HUDEP-2 (cell line): ENCODE data around the gene PDCD5.
"Not testable (repeated sequence)": the region's sequence is repeated elsewhere in the genome, so short reads cannot be mapped to it uniquely, and the experiment has no call there.

ENCODE experiments used
- DNase-seq, 76 experiments: peaks; one replicate each; lab custom pipeline; 2025; ENCODE audit not compliant: unreplicated experiment in 76 of 76; lab: John Stamatoyannopoulos, UW

Gene PDCD5, protein sequence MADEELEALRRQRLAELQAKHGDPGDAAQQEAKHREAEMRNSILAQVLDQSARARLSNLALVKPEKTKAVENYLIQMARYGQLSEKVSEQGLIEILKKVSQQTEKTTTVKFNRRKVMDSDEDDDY

GRCh38 chr19:32580901-32581704 is at the start of gene PDCD5:
TSS of gene PDCD5 (plus strand) at chr19:32581190. CDS start at chr19:32581262, 72 bp downstream.
- peak in 75 of 76 experiments; percentile 60 to 99 (median 95) for DNase-seq

GRCh38 chr19:32532233-32532632 is 48.8 kb upstream of the PDCD5 start:
- DNase-seq, result no peak

DNA sequence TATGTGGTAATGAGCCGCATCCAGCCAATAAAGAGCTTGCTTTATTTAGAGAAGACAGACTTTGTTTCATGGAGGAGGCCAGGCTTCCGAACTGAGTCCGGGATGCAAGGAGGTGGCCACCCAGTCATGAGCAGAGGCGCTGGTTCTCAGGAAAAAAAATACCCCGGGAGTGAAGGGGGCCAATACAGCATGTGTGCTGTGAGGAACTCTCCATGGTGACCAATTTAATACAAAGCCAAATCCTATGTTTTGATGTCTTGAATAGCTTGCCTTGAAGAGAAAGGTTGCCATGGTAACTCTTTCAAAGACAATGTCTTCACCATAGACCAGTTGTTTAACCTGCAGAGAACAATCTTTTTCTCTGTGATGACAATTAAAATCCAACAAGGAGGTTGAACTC is 43.4 kb upstream of the PDCD5 start:
- DNase-seq, result no peak

DNA sequence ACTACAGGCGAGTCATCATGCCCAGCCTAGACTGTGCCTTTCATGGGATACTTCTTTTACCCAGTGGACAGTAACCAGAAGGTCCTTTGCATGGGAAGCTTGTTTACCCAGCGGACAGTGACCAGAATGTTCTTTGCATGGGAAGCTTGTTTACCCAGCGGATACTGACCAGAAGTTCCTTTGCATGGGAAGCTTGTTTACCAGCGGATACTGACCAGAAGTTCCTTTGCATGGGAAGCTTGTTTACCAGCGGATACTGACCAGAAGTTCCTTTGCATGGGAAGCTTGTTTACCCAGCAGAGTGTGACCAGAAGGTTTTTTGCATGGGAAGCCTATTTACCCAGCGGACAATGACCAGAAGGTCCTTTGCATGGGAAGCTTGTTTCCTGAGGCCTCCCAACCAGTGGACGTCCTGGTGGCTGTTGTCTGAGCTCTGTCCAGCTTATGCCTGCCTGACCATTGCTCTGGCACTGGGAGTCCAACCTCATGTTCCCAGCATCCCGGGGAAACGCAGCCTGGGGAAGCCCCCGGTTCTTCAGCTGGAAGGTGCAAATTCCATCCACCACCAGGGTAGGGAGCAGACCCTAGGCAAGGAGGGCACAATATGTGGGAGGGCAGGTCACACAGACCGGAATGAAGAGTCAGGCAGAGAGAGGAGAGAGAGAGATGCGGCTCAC is 41.6 kb upstream of the PDCD5 start:
- no peak for DNase-seq

- peak in 64 of 76 experiments; percentile 4 to 79 (median 46) for DNase-seq
These were observed 40.4 kb upstream of the PDCD5 start for GRCh38 chr19:32540621-32541020.

DNA sequence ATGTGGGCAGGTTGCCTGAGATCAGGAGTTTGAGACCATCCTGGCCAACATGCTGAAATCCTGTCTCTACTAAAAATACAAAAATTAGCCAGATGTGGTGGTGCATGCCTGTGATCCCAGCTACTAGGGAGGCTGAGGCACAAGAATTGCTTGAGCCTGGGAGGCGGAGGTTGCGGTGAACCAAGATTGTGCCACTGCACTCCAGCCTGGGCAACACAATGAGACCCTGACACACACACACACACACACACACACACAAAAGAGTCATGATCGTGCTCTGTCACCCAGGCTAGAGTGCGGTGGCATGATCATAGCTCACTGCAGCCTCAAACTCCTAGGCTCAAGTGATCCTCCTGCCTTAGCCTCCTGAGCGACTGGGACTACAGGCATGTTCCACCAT is 39.6 kb upstream of the PDCD5 start:
- not testable (repeated sequence) for DNase-seq

- no peak for DNase-seq
These were observed 38.4 kb upstream of the PDCD5 start for GRCh38 chr19:32542477-32543108.

GRCh38 chr19:32543115-32543900 is 37.7 kb upstream of the PDCD5 start:
- no peak for DNase-seq

- DNase-seq, result no peak
These were observed 36.1 kb upstream of the PDCD5 start for GRCh38 chr19:32544917-32545316.

- DNase-seq, result no peak
These were observed 30.3 kb upstream of the PDCD5 start for GRCh38 chr19:32550666-32551065.

DNA sequence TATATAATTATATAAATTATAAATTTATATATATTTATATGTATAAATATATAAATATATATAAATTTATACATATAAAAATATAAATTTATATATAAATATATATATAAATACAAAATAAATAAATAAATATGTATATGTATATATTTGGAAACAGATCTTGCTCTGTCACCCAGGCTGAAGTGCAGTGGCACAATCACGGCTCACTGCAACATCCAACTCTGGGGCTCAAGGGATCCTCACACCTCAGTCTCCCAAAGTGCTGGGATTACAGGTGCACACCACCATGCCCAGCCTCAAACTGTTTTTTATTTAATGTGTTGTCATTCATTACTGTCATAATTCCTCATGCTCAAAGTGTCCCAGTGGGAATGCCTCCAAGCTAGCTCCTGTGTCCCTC is 25.2 kb upstream of the PDCD5 start:
- no peak for DNase-seq

- DNase-seq, result no peak
These were observed 22.3 kb upstream of the PDCD5 start for GRCh38 chr19:32558607-32559228.

GRCh38 chr19:32563761-32564160 is 17.2 kb upstream of the PDCD5 start:
- DNase-seq, result no peak

DNA sequence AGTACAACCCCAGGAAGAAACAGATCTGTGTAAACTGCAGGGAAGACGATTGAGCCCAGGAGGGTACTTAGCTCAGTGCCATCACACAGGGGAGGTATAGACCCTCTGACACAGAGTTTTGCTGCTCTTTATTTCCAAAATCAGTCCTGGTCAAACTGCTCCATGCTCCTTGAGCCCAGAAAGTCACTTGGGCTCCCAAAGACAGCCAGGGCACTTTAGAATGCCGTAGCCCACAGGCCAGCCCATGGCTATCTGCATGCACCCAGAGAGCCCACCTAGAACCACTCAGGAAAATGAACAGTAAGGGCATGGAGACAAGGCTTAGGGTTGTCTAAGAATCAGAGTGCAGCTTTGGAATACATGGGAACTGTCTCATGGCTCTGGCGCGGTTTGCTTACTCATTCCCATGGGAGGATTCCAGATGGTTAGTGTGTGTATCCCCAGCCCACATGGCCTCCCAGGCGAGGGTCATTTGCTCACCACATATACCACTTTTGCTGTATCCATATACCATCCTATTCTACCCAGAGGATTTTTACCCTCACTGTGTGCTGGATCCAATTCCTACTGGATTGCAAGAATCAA is 14.7 kb upstream of the PDCD5 start:
- no peak for DNase-seq

- DNase-seq, result no peak
These were observed 13.5 kb upstream of the PDCD5 start for GRCh38 chr19:32567486-32567885.

GRCh38 chr19:32570081-32570785 is 10.8 kb upstream of the PDCD5 start:
- DNase-seq, result peak in 64 of 76 experiments; percentile 9 to 73 (median 46)

DNA sequence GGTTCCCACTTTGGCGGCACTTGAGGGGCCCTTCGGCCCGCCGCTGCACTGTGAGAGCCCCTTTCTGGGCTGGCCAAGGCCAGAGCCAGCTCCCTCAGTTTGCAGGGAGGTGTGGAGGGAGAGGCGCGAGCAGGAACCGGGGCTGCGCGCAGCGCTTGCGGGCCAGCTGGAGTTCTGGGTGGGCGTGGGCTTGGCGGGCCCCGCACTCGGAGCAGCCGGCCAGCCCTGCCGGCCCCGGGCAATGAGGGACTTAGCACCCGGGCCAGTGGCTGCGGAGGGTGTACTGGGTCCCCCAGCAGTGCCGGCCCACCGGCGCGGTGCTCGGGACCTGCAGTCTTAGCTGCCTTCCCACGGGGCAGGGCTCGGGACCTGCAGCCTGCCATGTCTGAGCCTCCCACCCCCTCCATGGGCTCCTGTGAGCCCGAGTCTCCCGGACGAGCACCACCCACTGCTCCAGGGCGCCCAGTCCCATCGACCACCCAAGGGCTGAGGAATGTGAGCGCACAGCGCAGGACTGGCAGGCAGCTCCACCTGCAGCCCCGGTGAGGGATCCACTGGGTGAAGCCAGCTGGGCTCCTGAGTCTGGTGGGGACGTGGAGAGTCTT is 9.4 kb upstream of the PDCD5 start:
- not testable (repeated sequence) for DNase-seq

DNA sequence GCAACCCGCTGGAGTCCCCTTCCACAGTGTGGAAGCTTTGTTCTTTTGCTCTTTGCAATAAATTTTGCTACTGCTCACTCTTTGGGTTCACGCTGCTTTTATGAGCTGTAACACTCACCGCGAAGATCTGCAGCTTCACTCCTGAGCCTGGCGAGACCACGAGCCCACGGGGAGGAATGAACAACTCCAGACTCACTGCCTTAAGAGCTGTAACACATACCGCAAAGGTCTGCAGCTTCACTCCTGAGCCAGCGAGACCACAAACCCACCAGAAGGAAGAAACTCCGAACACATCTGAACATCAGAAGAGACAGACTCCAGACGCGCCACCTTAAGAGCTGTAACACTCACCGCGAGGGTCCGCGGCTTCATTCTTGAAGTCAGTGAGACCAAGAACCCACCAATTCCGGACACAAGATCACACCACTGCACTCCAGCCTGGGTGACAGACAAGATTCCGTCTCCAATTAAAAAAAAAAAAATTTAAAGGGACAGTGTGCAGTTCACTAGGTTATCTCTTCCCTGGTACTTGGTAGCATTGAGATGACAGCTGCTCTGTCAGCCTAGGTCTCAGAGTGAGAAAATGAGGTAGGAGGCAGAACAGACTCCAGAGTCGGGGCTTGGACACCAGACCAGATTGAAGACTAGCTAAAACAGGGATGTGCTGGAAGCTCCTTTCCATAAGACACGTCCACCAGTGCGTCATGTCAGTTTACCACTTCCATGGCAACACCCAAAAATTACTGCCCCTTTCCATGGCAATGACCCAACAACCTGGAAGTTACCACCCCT is 8.1 kb upstream of the PDCD5 start:
- DNase-seq, result not testable (repeated sequence)
